Smooth muscle cell (in vitro differentiated cells): ENCODE measurements around the gene DMC1. TPM values are rescaled to one million over a fixed set of nuclear protein-coding genes. Genes with fewer than 3 reads are reported as not detected.

ENCODE experiments used
- DNase-seq: peaks from one replicate; lab custom pipeline; 2025; ENCODE audit not compliant: unreplicated experiment; lab: John Stamatoyannopoulos, UW
- H2AFZ ChIP-seq: fragments of 200-600 bp; sonication (generic); 2 replicates; pipeline ENCODE4 v1.6.0; 2016; ENCODE audit warnings: antibody characterized with exemption, low read depth, mild to moderate bottlenecking
- H3F3A ChIP-seq: fragments of 200-600 bp; sonication (generic); 2 replicates; pipeline ENCODE4 v1.6.0; 2017; ENCODE audit warnings: antibody characterized with exemption, low read depth
- H3K27ac ChIP-seq: fragments of 200-600 bp; sonication (generic); 2 replicates; pipeline ENCODE4 v1.5.1; 2016; ENCODE audit warnings: low read depth, mild to moderate bottlenecking
- H3K27me3 ChIP-seq: fragments of 200-600 bp; sonication (generic); 2 replicates; pipeline ENCODE4 v1.6.1; 2016; ENCODE audit warnings: low read depth, mild to moderate bottlenecking
- H3K36me3 ChIP-seq: fragments of 200-600 bp; sonication (generic); 2 replicates; pipeline ENCODE4 v1.5.1; 2016; ENCODE audit warnings: low read depth
- H3K4me1 ChIP-seq: fragments of 200-600 bp; sonication (generic); 2 replicates; pipeline ENCODE4 v1.5.1; 2016; ENCODE audit warnings: low read depth
- H3K4me2 ChIP-seq: fragments of 200-600 bp; sonication (generic); 2 replicates; pipeline ENCODE4 v1.6.0; 2016; ENCODE audit warnings: mild to moderate bottlenecking
- H3K4me3 ChIP-seq: fragments of 200-600 bp; sonication (generic); 2 replicates; pipeline ENCODE4 v1.5.1; 2016; ENCODE audit warnings: mild to moderate bottlenecking
- H3K79me2 ChIP-seq: fragments of 200-600 bp; sonication (generic); 2 replicates; pipeline ENCODE4 v1.6.0; 2016; ENCODE audit warnings: low read depth, mild to moderate bottlenecking
- H3K9ac ChIP-seq: fragments of 200-600 bp; sonication (generic); 2 replicates; pipeline ENCODE4 v1.6.0; 2016; ENCODE audit warnings: low read depth
- H3K9me3 ChIP-seq: fragments of 200-600 bp; sonication (generic); replicated peaks from 2 replicates; pipeline ENCODE4 v1.5.1; 2016; ENCODE audit warnings: low read depth
- H4K20me1 ChIP-seq: fragments of 200-600 bp; sonication (generic); 2 replicates; pipeline ENCODE4 v1.6.0; 2016; ENCODE audit warnings: low read depth
- WGBS: methylation state at CpG from one replicate; pipeline ENCODE4 v1.1.7; 2016; ENCODE audit warnings: low lambda C conversion rate; 5-methylcytosine and 5-hydroxymethylcytosine counted together
- polyA plus RNA-seq: library from polyadenylated mRNA; unstranded; fragments of >200 nt; fragmentation: Nextera tagmentation; extraction: Ambion mirVana; gene quantifications from 2 replicates; pipeline ENCODE4 v1.2.1, GENCODE V29; 2016
- total RNA-seq: library from RNA; depleted of rRNA; stranded (reverse); fragments of >200 nt; gene quantifications from 2 replicates; pipeline ENCODE4 v1.2.3, GENCODE V29; 2014
- TF ChIP-seq, protein P1 (sequence below): fragments of 200-600 bp; sonication (generic); IDR thresholded peaks from 2 replicates; pipeline ENCODE4 v1.5.1; 2017; ENCODE audit warnings: borderline replicate concordance, mild to moderate bottlenecking, antibody characterized with exemption; ENCODE audit not compliant: insufficient read depth, poor library complexity, severe bottlenecking

Gene DMC1
- total and polyA plus RNA-seq, 2 experiments from 2014 or later, result 0.81 to 1.1 TPM

GRCh38 chr22:38523029-38523428 is 47.0 kb downstream of the DMC1 start:
- H3K9me3 ChIP-seq, result no peaks in the 10 kb centered on the region
- no peaks in the 10 kb centered on the region for H3K79me2 ChIP-seq
- no peak overlapping the region for H3K4me2 ChIP-seq
- 97% methylated on average over 3 of the region's 3 CpGs for WGBS
- H3K36me3 ChIP-seq, result no peaks in the 10 kb centered on the region
- H3F3A ChIP-seq, result no peaks in the 10 kb centered on the region
- TF ChIP-seq, protein P1, sequence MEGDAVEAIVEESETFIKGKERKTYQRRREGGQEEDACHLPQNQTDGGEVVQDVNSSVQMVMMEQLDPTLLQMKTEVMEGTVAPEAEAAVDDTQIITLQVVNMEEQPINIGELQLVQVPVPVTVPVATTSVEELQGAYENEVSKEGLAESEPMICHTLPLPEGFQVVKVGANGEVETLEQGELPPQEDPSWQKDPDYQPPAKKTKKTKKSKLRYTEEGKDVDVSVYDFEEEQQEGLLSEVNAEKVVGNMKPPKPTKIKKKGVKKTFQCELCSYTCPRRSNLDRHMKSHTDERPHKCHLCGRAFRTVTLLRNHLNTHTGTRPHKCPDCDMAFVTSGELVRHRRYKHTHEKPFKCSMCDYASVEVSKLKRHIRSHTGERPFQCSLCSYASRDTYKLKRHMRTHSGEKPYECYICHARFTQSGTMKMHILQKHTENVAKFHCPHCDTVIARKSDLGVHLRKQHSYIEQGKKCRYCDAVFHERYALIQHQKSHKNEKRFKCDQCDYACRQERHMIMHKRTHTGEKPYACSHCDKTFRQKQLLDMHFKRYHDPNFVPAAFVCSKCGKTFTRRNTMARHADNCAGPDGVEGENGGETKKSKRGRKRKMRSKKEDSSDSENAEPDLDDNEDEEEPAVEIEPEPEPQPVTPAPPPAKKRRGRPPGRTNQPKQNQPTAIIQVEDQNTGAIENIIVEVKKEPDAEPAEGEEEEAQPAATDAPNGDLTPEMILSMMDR, result no peak
- H3K27ac ChIP-seq, result no peak overlapping the region
- no peaks in the 10 kb centered on the region for H3K4me1 ChIP-seq
- no peaks in the 10 kb centered on the region for H3K27me3 ChIP-seq
- DNase-seq, result no peak
- H2AFZ ChIP-seq, result no peak overlapping the region
- H3K4me3 ChIP-seq, result no peak overlapping the region
- no peak overlapping the region for H3K9ac ChIP-seq
- no peaks in the 10 kb centered on the region for H4K20me1 ChIP-seq

DNA sequence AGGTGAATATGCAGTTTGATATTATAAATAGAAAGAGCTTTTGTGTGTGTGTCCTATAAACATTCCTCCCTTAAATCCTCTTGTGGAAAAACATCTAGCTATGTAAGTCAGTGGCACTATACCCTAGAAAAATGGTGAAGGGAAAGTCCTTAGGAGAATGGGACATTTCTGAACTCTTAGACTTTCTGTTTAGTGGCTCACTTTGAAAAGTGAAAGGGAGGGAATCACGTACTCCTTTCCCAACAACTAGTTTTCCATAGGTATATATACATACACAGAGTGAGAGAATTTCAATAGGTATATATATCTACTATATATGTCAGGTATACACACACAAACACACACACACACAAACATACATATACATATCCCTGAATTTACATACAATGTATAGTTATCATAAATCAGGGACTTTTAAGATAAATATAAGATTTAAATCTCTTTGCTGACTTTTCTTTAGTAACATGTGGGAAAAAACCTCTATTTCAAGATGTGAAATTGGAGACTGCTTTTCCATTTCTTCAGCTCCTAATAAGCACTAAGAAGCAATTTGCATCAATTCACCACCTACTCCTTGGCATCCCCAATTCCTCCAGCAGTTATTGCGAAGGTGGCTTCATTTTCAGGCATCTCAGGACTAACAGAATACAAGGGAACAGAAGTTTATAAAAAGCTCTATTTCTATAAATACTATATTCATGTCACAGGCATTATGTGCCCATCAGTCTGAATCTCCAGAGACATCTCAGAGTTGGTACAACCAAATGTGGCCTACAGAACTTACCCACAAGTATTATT is 50.3 kb downstream of the DMC1 start:
- Histone ChIP-seq H3F3A (no peaks in the 10 kb centered on the region), H3K79me2 (no peaks in the 10 kb centered on the region), H3K27me3 (no peaks in the 10 kb centered on the region), H3K4me3 (no peak overlapping the region), H3K4me1 (no peaks in the 10 kb centered on the region), H2AFZ (no peak overlapping the region), H3K9me3 (no peaks in the 10 kb centered on the region), H3K27ac (no peak overlapping the region), H3K36me3 (no peaks in the 10 kb centered on the region), H3K4me2 (no peak overlapping the region), H4K20me1 (no peaks in the 10 kb centered on the region), H3K9ac (no peak overlapping the region)
- DNase-seq, result no peak
- TF ChIP-seq, protein P1, result no peak
- 100% methylated on average over 2 of the region's 2 CpGs for WGBS

GRCh38 chr22:38518620-38519019 is 51.4 kb downstream of the DMC1 start:
- Histone ChIP-seq H3K36me3 (no peaks in the 10 kb centered on the region), H4K20me1 (no peaks in the 10 kb centered on the region), H3K27ac (no peak overlapping the region), H3K79me2 (no peaks in the 10 kb centered on the region), H3K27me3 (no peaks in the 10 kb centered on the region), H3F3A (no peaks in the 10 kb centered on the region), H3K4me3 (no peak overlapping the region), H3K9me3 (no peaks in the 10 kb centered on the region), H2AFZ (no peak overlapping the region), H3K4me1 (no peaks in the 10 kb centered on the region), H3K9ac (no peak overlapping the region), H3K4me2 (no peak overlapping the region)
- no peak for DNase-seq
- 96% methylated on average over 4 of the region's 4 CpGs for WGBS
- TF ChIP-seq, protein P1, result no peak

GRCh38 chr22:38513063-38513462 is 56.9 kb downstream of the DMC1 start:
- Histone ChIP-seq H3F3A (no peaks in the 10 kb centered on the region), H3K36me3 (no peaks in the 10 kb centered on the region), H4K20me1 (no peaks in the 10 kb centered on the region), H3K27me3 (no peaks in the 10 kb centered on the region), H3K4me1 (no peaks in the 10 kb centered on the region), H3K9ac (no peak overlapping the region), H3K9me3 (no peaks in the 10 kb centered on the region), H3K4me2 (no peak overlapping the region), H3K27ac (no peak overlapping the region), H3K4me3 (no peak overlapping the region), H2AFZ (no peak overlapping the region), H3K79me2 (no peaks in the 10 kb centered on the region)
- TF ChIP-seq, protein P1, result no peak
- 100% methylated on average over 1 of the region's 1 CpG for WGBS
- DNase-seq, result no peak
